Subcutaneous abdominal adipose tissue (tissue), 5 donors: ENCODE results near the gene SRC.

ENCODE experiments used
- H3K27ac ChIP-seq: one replicate; pipeline ENCODE4 v1.7.0; 2013; ENCODE audit warnings: low read depth, mild to moderate bottlenecking, inconsistent platforms, low read length, moderate library complexity
- H3K27me3 ChIP-seq, 5 donors: one replicate each; pipeline ENCODE4 v1.7.0; 2013; ENCODE audit warnings: low read length in 5 of 5, inconsistent platforms in 1 of 5; ENCODE audit not compliant: control insufficient read depth in 5 of 5, insufficient read depth in 4 of 5
- H3K36me3 ChIP-seq, 5 donors: one replicate each; pipeline ENCODE4 v1.7.0; 2013; ENCODE audit warnings: low read length in 5 of 5; ENCODE audit not compliant: control insufficient read depth in 5 of 5, insufficient read depth in 5 of 5
- H3K4me1 ChIP-seq, 5 donors: one replicate each; pipeline ENCODE4 v1.7.0; 2013; ENCODE audit warnings: low read length in 5 of 5, mild to moderate bottlenecking in 3 of 5, moderate library complexity in 1 of 5; ENCODE audit not compliant: control insufficient read depth in 5 of 5, insufficient read depth in 5 of 5
- H3K4me3 ChIP-seq, 5 donors: one replicate each; pipeline ENCODE4 v1.7.0; 2013; ENCODE audit warnings: low read length in 5 of 5, low read depth in 1 of 5
- H3K9ac ChIP-seq, 5 donors: one replicate each; pipeline ENCODE4 v1.7.0; 2013; ENCODE audit warnings: low read length in 5 of 5, mild to moderate bottlenecking in 4 of 5, moderate library complexity in 3 of 5
- H3K9me3 ChIP-seq, 5 donors: one replicate each; pipeline ENCODE4 v1.7.0; 2013; ENCODE audit warnings: low read length in 5 of 5; ENCODE audit not compliant: control insufficient read depth in 5 of 5
- donor health status: healthy.
- donor health status: healthy.
- donor health status: healthy.
- donor health status: healthy.
- donor health status: healthy.

SRC gene

DNA sequence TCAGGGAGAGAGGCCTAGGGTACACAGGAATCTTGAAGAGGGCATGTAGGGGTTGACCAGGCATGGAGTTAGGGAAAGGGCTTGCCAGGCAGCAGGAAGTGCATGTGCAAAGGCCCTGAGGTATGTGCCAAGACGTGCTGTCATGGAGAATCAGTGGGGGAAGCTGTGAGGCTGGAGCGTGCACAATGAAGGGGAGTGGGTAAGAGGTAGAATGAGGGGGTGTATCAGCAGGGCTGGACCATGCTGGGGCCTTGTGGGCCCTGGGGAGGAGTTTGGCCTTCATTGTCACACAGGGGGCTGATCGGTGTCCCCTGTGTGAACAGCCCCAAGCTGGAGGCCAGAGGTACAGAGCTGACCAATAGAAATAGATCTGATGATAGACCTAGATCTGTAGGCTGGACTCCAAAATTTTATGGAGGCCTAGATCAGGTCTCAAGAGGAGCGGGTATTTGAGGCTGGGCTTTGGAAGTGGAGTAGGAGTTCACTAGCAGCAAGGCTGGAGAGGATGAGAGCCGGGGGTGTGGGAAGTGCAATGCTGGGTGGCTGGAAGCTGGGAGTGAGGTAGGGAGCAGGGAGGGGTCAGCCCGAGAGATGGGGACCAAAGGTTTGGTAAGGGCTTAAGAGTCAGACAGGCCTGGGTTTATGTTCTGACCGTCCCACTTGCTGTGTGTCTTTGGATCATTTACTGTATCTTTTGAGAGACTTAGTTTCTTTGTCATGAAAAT is 3.0 kb downstream of the SRC start:
- no peak overlapping the region for H3K9ac ChIP-seq
- H3K4me1 ChIP-seq: peaks cover 9 to 44% (median 29%) of the 10 kb centered on the region in 5 donors

DNA sequence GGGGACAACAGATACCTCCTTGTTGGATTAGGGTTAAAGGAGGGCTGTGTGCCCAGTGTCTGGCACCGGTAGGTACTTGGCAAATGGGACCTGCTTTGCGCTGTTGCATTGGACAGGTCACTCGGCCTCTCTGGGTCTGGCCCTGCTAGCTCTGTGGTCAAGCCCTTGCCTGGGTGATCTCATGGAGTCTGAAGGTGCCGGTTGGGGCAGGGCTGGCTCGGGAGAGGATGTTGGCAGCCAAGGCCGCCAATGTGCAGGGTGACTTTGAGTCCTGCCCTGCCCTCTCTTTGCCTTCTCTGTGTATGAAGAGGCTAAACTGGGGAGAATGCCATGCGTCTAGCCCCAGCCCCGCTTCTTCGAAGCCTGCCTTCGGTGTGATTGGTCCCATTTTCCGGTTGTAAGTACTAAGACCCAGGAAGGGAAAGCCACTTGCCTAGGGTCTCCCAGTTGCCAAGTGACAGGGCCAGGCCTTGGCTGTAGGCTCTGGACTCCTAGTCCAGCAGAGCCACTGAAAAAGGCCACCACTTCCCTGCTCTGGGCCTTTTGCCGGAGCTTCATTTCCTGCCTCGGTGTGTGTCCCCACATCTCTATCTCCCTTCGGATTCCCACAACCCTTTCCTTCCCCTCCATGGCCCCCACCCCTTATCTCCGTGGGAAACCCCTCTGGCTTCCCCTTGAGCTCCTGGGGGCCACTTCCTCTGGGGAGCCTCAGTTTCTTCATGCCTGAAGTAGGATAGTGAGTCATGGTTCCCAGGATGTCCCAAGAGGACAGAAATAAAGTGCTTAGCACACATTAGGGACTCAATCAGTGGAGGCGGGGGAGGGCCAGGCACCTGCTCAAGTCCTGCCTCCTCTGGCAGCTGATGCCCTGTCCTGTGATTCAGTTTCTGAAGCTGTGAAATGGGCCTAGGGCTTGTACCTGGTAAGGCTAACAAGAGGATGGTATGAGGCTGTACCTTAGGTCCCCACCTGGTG is 3.9 kb downstream of the SRC start:
- no peaks in the 10 kb centered on the region for H3K36me3 ChIP-seq
- H3K4me1 ChIP-seq: peaks cover 9 to 44% (median 29%) of the 10 kb centered on the region in 5 donors
- H3K27me3 ChIP-seq: peaks cover 0 to 8% (median 0%) of the 10 kb centered on the region in 5 donors
- no peak overlapping the region for H3K4me3 ChIP-seq
- H3K9me3 ChIP-seq: no peaks in the 10 kb centered on the region
- no peak overlapping the region for H3K27ac ChIP-seq
- H3K9ac ChIP-seq: peak overlapping the region in 1 of 5 donors; percentile 10

More for the DNA sequence above, 3.0 kb downstream of the SRC start:
- Histone ChIP-seq H3K27ac (no peak overlapping the region), H3K4me3 (no peak overlapping the region), H3K36me3 (no peaks in the 10 kb centered on the region), H3K27me3 (peaks cover 0 to 8% (median 0%) of the 10 kb centered on the region in 5 donors), H3K9me3 (no peaks in the 10 kb centered on the region)

DNA sequence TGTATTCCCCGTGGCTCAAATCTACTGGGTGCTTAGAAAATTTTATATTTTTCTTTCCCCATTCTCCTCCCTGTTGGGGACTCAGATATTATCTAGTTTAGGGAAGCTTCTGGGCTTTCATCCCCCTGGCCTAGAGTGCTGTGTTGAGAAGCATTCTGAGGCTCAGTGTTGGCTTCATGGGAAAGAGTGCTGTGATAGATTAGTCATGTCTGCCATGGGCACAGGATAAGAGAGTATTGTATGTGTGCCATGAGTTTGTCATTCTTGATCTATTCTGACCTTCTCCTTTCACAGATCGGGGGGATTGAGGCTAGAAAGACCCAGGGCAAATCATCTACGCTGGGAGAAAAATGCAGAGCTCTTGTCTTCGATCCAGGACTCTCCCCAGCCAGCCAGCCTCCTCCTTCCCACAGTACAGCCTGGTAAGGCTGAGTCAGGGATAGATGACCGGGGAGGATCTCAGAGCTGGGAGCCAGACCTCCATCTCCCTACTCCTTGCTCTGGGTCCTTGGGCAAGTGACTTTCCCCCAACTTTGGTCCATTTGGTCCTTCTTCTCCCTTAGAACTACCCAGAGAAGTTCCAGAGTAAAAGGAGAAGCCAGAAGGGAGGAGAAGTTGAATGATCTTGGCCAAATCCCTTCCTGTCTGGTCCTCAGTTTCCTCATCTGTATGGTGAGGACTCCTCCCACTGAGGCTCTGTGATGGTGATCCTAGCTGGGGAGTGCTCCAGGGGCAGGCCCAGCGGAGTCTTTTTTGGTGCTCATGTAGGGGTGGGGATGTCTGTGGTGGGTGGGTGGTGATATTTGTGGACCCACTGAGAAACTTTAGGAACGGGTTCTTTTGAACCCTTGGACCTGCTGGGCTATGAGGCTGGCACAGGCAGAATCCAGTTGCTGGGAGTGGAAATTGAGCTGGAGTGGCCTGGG is 5.0 kb downstream of the SRC start:
- Histone ChIP-seq H3K9ac (peak overlapping the region in 1 of 5 donors; percentile 38), H3K9me3 (no peaks in the 10 kb centered on the region), H3K27me3 (peaks cover 0 to 4% (median 0%) of the 10 kb centered on the region in 5 donors), H3K4me3 (no peak overlapping the region), H3K27ac (no peak overlapping the region), H3K36me3 (no peaks in the 10 kb centered on the region), H3K4me1 (peaks cover 9 to 43% (median 26%) of the 10 kb centered on the region in 5 donors)

DNA sequence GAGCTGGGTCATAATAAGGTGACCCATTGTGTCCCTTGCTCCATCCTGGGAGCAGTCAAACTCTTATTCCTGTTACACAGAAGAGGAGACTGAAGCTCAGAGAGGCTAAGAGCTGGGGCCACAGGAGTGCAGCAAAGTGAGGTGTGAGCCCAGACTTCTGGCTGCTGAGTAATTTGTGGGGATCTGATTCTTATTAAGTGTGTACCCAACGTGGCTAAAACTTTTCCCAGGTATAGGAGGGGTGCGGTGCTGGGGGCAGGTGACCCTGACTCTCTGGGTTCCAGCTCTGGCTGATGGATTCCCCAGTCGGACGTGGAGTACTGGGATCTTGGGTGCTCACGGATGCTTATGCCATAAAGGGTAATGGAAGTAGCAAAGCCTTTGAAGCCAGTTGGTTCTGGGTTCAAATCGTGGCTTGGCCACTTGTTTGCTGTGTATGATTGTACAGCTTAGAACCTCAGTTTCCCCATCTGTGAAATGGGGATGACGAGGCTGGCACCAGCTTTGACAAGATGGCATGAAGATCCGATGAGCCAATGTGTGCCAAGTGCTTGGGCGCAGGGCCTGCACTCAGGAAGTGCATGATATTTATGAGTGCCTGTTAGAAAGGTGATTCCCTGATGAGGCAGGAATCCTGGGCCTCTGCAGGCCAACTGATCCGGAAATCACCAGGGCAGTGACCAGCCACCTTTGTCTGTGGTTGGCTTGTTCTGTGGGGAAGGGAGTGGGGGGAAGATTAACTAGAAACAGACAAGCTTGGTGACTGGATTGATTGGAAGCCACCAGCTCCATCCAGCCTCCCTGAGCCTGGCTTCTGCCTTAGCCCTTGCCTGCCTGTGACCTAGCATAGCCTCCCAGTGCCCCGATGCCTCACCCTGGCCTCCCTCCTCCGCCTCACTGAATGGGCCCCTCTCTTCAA is 6.0 kb downstream of the SRC start:
- no peak overlapping the region for H3K27ac ChIP-seq
- H3K4me1 ChIP-seq: peaks cover 9 to 50% (median 32%) of the 10 kb centered on the region in 5 donors
- H3K27me3 ChIP-seq: peaks cover 0 to 2% (median 0%) of the 10 kb centered on the region in 5 donors
- H3K36me3 ChIP-seq: no peaks in the 10 kb centered on the region
- peak overlapping the region in 1 of 5 donors; percentile 43 for H3K9ac ChIP-seq
- H3K4me3 ChIP-seq: no peak overlapping the region
- no peaks in the 10 kb centered on the region for H3K9me3 ChIP-seq

GRCh38 chr20:37352608-37352980 is 6.7 kb downstream of the SRC start:
- Histone ChIP-seq H3K4me1 (peaks cover 9 to 47% (median 31%) of the 10 kb centered on the region in 5 donors), H3K27ac (no peak overlapping the region), H3K9me3 (no peaks in the 10 kb centered on the region)

DNA sequence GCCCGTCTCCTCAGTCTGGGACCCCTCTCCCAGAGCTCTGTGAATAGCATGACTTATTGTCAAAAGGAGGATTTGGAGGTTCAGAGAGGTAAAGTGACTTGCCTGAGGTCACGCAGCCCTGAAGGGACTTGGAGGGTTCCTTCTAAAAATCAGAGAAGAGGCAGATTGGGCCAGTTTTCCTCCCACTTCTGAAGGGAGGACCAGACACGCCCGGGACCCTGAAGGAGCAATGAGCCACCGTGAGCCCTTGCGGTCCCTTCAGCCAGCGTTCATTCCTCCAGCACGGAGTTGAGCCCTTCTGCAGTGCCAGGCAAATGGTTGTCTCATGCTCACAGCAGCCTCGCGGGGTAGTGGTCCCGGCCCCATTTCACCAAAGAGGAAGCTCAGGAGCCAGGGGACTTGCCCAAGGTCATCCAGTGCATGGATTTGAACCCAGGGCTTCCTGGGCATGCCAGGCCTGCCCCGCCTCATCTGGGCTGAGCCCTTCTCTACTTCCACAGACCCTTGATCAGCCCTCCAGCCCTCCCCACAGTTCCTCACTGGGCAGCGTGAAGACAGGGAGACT is 7.4 kb downstream of the SRC start:
- H3K4me1 ChIP-seq: peaks cover 7 to 49% (median 34%) of the 10 kb centered on the region in 5 donors
- H3K9me3 ChIP-seq: no peaks in the 10 kb centered on the region
- H3K36me3 ChIP-seq: no peaks in the 10 kb centered on the region
- no peaks in the 10 kb centered on the region for H3K27me3 ChIP-seq
- H3K4me3 ChIP-seq: no peak overlapping the region
- no peak overlapping the region for H3K9ac ChIP-seq
- H3K27ac ChIP-seq: no peak overlapping the region

More at GRCh38 chr20:37352608-37352980, 6.7 kb downstream of the SRC start:
- Histone ChIP-seq H3K4me3 (no peak overlapping the region), H3K27me3 (no peaks in the 10 kb centered on the region), H3K9ac (no peak overlapping the region), H3K36me3 (no peaks in the 10 kb centered on the region)

- H3K36me3 ChIP-seq: no peaks in the 10 kb centered on the region
- H3K4me3 ChIP-seq: no peak overlapping the region
- no peak overlapping the region for H3K9ac ChIP-seq
- no peaks in the 10 kb centered on the region for H3K27me3 ChIP-seq
- no peaks in the 10 kb centered on the region for H3K9me3 ChIP-seq
- peaks cover 5 to 49% (median 42%) of the 10 kb centered on the region in 5 donors for H3K4me1 ChIP-seq
- H3K27ac ChIP-seq: no peak overlapping the region
Observed at GRCh38 chr20:37354210-37355195, 8.6 kb downstream of the SRC start.
